NCI-H146 treated with DMSO at 0.1 percent for 48 hours (cell line): Measurements from ENCODE around the gene URB2.
"Not testable (repeated sequence)": the region's sequence is repeated elsewhere in the genome, so short reads cannot be mapped to it uniquely, and the experiment has no call there.

Experiments used
- DNase-seq: peaks from one replicate; lab custom pipeline; 2025; ENCODE audit not compliant: unreplicated experiment; lab: John Stamatoyannopoulos, UW

Gene URB2

GRCh38 chr1:229625915-229626831, at the start of gene URB2, which contains the start of gene TAF5L:
TSS of gene URB2 (plus strand) at chr1:229626247. CDS start at chr1:229627634, 1,387 bp downstream.
TSS of gene TAF5L (minus strand) at chr1:229626122. CDS start at chr1:229614482, 11,640 bp downstream.
- peak; percentile 67 for DNase-seq

DNA sequence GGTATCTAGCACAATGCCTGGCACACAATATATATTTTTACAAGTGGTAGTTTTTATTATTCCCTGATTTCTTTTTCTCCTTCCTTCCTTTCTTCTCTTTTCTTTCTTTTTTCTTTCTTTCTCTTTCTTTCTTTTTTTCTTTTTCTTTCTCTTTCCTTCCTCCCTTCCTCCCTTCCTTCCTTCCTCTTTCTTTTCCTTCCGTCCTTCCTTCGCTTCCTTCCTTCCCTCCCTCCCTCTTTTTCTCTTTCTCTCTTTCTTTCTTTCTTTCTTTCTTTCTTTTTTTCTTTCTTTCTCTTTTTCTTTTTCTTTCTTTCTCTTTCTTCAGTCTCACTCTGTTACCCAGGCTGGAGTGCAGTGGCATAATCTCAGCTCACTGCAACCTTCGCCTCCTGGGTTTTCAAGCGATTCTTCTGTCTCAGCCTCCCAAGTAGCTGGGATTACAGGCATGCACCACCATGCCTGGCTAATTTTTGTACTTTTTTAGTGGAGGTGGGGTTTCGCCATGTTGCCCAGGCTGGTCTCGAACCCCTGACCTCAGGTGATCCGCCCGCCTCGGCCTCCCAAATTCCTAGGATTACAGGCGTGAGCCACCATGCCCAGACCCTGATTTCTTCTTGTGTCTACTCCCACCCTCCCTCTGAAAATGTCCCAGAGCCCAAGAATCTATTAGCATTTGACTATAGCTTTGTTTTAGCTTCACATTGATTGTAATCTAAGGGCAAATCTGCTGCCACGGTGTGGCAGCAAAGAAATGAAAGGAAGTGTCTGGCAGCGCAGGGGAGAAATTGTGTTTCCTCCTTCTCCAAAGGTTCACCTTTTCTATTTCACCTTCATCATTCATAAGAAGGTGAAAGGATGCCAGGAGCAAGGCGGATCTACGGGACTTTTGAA, 47.6 kb upstream of the URB2 start:
- DNase-seq, result no peak

DNA sequence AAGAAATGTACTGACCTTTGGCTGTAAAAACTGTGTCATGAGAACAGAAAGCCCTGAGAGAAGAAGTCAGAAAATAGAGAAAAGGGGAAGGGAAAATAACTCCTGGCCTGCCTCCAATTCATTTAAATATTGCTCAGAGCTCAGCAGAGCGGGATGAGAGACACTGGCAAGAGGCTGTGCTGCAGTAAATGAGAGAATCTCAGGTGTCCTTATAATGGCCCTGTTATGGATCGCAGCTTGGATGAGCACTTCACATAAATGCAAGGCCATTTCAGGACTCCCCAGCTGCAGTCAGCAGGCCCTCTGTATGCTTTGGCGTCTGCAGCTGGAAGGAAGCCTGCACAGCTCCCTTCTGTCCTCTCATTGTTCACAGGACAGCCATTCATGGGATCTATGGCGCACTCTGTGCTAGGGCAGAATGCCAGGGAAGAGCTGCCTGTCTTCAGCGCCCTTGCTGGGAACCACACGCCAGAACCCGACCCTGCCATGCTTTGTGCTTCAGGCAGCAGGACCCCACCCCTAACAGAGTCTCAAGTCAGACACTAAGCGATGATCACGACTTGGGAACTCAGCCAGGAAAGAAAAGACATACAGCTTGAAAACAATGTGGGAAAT, 46.9 kb upstream of the URB2 start:
- peak; percentile 65 for DNase-seq

GRCh38 chr1:229581485-229581884, 44.6 kb upstream of the URB2 start:
- no peak for DNase-seq

DNA sequence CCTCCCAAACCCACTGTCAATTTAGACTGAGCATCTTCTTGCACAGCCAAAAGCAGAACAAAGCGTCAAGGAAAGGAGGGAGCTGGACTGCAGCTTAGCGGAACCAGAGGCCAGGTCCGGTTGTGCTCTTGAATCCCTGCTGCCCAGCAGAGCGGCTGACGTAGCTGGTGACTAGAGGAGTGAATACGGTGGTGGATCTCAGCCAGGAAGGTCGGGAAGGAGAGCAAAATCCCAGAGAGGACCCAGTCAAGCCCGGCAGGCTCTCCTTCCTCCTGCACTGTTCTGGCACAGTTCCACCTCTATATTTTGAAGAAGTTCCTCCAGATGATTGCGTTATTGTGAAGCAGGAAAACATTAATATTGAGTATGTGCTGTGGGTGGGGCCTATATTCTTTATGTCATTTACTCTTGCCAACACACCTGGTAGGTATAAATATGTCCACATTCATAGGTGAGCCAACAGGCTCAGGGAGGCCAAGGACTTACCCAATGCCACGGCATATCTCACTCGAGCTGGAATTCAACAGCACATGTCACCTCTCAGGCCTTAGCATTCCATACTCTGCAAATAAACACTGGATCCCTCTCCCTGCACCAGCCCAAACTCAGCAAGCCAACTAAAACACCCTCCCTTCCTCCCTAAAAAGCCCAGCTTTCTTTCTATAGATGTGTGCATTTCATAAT, 43.9 kb upstream of the URB2 start:
- no peak for DNase-seq

- no peak for DNase-seq
These were observed 43.3 kb upstream of the URB2 start for GRCh38 chr1:229582715-229583114.

DNA sequence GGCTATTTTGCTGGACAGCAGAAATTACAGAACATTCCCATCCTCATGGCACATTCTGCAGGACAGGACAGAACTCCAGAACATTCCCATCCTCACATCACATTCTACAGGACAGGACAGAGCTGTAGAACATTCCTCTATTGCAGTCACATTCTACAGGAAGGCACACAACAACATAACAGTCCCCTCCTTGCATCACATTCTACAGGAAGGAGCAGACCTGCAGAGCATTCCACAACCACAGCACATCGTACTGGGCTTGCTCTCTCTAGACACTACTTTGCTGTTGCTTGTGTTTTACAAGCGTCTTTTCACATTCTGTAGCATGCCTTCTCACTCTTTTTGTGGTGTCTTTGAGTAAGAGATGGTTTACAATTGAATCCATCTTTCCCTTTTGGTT, 40.7 kb upstream of the URB2 start:
- DNase-seq, result no peak

DNA sequence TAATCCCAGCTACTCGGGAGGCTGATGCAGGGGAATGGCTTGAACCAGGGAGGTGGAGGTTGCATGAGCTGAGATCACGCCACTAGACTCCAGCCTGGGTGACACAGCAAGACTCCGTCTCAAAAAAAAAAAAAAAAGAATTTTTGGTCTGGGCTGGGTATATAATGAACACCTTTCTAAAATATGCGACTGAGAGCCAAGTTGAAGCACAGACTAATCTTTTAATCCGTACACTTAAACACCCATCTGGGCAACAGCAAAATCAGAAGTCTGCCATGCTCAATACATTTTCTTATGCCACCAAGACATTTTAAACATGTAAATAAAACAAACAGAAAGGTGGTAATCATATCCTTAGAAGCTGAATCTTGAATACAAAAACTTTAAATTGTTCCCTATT, 35.9 kb upstream of the URB2 start:
- no peak for DNase-seq

DNA sequence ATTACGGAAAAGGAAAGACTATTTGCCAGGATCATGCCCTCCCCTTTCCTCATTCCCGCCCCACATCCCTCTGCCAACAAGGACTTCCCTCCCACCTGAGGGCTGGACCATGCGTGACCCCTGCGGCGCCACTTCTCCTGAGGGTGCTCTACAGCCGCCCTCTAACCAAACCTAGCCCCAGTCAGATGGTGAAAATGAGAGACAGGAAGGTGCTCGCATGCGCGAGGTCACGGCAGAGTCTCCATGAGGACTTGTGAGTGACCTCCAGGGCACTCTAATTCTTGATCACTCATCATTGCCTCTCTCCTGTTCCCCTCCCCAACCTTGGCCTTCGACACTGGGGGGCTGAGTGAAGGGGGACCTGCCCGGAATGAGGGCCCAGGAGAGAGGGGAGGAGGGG, 32.2 kb upstream of the URB2 start:
- no peak for DNase-seq

GRCh38 chr1:229594227-229595008, 31.6 kb upstream of the URB2 start:
- no peak for DNase-seq

GRCh38 chr1:229595876-229596275, 30.2 kb upstream of the URB2 start:
- DNase-seq, result not testable (repeated sequence)

DNA sequence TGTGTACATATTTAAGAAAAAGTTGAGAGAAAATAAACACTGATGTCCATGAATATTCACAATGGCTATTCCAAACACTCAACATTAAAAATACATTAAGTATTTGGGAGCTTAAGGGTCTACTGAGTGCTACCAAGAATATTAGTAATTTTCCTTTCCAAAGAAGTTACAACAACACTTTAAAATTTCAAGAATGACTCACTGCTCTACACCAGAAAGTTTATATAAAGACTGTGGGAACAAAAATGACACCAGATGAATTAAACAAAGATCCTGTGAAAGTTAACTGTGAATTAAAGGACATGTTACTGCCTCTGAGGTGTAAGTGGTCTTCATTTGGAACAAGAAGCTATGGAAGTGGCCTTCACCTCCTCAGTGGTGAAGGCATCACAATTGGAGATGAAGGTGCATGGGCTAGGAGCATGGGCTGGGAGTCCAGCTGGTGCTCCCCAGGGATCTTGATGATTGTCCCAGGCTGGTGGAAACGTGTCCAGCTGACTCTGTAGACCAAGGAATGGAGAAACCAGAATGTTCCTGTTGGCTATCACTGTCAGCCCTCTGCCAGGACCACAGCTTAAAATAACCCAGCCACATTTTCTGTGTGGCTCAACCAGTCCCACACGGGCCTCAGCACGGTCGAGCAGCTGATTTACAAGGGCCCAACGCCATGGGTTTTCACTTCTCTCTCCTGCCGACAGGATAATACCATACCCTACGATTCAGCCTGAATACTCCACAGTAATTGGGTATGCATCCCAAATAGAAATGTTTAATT, 28.9 kb upstream of the URB2 start:
- no peak for DNase-seq

DNA sequence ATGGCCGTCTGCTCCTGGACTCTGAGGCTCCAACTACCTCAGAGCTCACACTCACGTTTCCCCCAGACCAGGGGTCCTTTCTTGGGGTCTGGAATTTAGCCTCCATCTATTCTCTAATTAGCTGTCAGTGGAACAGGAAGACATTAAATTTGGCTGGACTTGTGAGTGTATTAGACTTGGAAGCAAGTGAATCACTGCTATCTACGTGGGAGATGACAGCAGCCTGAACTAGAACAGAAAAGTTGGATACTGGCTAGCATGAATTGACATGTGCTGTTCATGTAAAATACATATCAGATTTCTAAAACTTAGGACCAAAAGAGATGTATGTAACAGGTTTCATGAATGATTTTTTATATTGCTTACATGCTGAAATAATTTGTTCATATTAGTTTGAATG, 28.2 kb upstream of the URB2 start:
- DNase-seq, result no peak

- DNase-seq, result no peak
These were observed 26.7 kb upstream of the URB2 start for GRCh38 chr1:229599218-229599954.

- DNase-seq, result no peak
These were observed 25.8 kb upstream of the URB2 start for GRCh38 chr1:229600229-229600628.

- no peak for DNase-seq
These were observed 22.6 kb upstream of the URB2 start for GRCh38 chr1:229603371-229604005.

- DNase-seq, result no peak
These were observed 18.7 kb upstream of the URB2 start for GRCh38 chr1:229607370-229607769.

DNA sequence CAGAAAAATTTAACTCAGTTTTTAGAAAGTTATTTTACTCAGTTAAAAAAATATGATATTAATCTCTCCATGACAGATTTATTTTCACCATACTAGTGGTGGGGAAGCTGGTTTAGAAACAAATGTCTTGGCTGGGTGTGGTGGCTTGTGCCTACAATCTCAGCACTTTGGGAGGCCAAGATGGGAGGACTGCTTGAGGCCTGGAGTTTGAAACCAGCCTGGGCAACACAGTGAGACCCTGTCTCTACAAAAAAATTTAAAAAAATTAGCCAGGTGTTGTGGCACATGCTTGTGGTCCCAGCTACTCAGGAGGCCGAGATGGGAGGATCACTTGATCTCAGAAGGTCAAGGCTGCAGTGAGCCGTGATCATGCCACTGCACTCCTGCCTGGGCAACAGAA, 17.5 kb upstream of the URB2 start:
- DNase-seq, result no peak
